ENCODE results near the gene PPP2R2B. TPM values are rescaled to one million over a fixed set of nuclear protein-coding genes. Genes with fewer than 3 reads are reported as not detected.

Gene PPP2R2B
- total RNA-seq, 1 donor = not detected

GRCh38 chr5:146548781-146549449 is 329.6 kb downstream of the PPP2R2B start:
- no peak overlapping the region for H3K4me3 ChIP-seq (ENCODE audit: low read depth, low read length)
- no peak for TF ChIP-seq CTCF (IDR thresholded peaks at IDR 0.05; ENCODE audit: insufficient read depth, low read length)
- DNase-seq (ENCODE audit: low read depth) = no peak

DNA sequence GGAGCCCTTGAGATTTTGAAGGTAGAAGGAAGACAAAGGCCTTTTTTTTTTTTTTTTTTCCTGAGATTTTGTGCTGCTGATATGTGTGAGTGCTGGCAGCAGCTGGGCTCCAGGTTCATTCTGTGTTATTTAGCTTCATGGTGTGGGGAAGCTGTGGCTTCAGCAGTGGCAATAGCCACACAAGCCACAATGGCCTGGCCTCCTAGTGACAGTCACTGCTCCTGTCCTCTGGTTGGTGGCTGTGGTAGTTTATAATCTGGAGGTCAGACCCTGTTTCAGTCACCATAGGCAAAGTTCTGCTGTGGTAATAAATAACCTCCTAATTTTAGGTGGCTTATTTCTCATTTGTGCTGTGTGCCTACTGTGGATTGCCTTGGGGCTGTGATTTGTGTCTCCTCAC is 334.3 kb downstream of the PPP2R2B start:
- no peak for TF ChIP-seq CTCF (IDR thresholded peaks at IDR 0.05; ENCODE audit: insufficient read depth, low read length)
- DNase-seq (ENCODE audit: low read depth) = no peak
- no peak overlapping the region for H3K4me3 ChIP-seq (ENCODE audit: low read depth, low read length)

DNA sequence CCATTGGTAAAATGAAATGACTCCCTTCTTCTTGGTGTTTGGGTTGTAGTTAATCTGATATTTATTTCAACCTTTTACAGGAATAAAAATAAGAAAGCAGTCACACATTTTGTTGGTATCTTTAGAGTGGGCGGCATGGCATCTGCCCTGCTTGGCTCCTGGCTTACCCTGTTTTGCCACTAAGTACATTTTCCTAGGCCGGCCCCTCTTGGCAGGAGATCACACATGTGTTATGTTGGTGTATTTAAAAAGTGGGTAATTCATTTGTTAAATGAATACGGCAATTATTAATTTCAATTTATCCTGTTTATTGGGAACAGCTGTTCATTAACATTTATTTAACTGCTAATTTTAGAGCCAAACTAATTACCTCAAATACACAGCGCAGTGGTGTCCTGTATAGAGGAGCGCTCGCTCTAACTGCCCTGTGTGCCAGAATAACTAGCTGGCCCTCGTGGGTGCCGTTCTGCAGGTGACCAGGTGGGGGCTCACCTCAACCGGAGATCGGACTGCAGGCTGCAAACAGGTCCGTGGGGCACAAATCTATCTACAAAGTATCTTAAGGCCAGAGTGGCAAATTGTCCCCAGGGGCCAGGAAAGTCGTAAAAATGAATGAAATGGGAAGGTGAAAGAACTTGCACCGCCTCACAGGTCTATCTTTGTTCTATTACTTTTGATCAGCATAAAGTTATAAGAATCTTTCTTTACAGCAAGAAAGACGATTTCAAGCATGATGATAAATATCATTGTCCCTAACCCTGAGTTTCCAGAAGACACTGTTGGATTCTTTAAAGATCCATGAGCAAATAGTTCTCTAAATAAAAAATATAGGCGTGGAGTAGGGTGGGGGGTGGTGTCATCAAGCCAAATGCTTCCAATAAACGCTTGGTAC is 336.4 kb downstream of the PPP2R2B start:
- peak; percentile 90 for TF ChIP-seq CTCF (IDR thresholded peaks at IDR 0.05; ENCODE audit: insufficient read depth, low read length)
- no peak overlapping the region for H3K4me3 ChIP-seq (ENCODE audit: low read depth, low read length)
- peak; percentile 62 for DNase-seq (ENCODE audit: low read depth)

- H3K4me3 ChIP-seq (ENCODE audit: low read depth, low read length) = no peak overlapping the region
- TF ChIP-seq CTCF (IDR thresholded peaks at IDR 0.05; ENCODE audit: insufficient read depth, low read length) = no peak
- DNase-seq (ENCODE audit: low read depth) = no peak
Observed at GRCh38 chr5:146540414-146540813, 338.1 kb downstream of the PPP2R2B start.

DNA sequence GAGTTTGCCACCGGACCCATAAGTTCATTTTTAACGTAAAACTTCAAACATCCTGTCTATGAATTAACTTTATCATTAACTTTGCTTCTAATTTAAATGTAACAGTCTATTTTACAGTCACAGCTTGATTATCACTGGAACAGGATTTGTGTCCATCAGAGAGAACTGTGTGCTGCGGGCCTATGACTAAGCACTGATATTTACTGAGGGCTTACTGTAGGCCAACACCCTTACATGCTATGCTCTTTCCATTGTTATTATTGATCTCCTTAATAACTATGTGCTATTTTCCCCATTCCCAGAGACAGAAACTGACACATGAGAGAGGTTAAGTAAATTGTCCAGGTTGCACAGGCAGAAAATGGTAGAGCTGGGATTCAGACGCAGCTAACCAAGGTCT is 338.6 kb downstream of the PPP2R2B start:
- no peak for DNase-seq (ENCODE audit: low read depth)
- no peak overlapping the region for H3K4me3 ChIP-seq (ENCODE audit: low read depth, low read length)
- no peak for TF ChIP-seq CTCF (IDR thresholded peaks at IDR 0.05; ENCODE audit: insufficient read depth, low read length)

GRCh38 chr5:146538432-146538831 is 340.1 kb downstream of the PPP2R2B start:
- DNase-seq (ENCODE audit: low read depth) = no peak
- TF ChIP-seq CTCF (IDR thresholded peaks at IDR 0.05; ENCODE audit: insufficient read depth, low read length) = no peak

More at GRCh38 chr5:146538432-146538831, 340.1 kb downstream of the PPP2R2B start:
- H3K4me3 ChIP-seq (ENCODE audit: low read depth, low read length) = no peak overlapping the region
